ENCODE measurements around the gene CFAP210. TPM values are rescaled to one million over a fixed set of nuclear protein-coding genes. Genes with fewer than 3 reads are reported as not detected.

Gene CFAP210
- total RNA-seq, 1 donor from 2014 or later, result 0.49 TPM

- Histone ChIP-seq H3K9me3 (no peaks in the 10 kb centered on the region), H3K36me3 (no peaks in the 10 kb centered on the region), H3K4me1 (no peaks in the 10 kb centered on the region), H3K27ac (no peak overlapping the region), H3K4me3 (no peak overlapping the region), H3K27me3 (no peaks in the 10 kb centered on the region)
- no peak for TF ChIP-seq POLR2A (IDR thresholded peaks at IDR 0.05)
- TF ChIP-seq, protein P1, sequence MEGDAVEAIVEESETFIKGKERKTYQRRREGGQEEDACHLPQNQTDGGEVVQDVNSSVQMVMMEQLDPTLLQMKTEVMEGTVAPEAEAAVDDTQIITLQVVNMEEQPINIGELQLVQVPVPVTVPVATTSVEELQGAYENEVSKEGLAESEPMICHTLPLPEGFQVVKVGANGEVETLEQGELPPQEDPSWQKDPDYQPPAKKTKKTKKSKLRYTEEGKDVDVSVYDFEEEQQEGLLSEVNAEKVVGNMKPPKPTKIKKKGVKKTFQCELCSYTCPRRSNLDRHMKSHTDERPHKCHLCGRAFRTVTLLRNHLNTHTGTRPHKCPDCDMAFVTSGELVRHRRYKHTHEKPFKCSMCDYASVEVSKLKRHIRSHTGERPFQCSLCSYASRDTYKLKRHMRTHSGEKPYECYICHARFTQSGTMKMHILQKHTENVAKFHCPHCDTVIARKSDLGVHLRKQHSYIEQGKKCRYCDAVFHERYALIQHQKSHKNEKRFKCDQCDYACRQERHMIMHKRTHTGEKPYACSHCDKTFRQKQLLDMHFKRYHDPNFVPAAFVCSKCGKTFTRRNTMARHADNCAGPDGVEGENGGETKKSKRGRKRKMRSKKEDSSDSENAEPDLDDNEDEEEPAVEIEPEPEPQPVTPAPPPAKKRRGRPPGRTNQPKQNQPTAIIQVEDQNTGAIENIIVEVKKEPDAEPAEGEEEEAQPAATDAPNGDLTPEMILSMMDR (IDR thresholded peaks at IDR 0.05), result no peak
- TF ChIP-seq POLR2AphosphoS5 (IDR thresholded peaks at IDR 0.05; ENCODE audit: insufficient read depth in 1 of 2, low read depth in 1 of 2), result no peak
- intact Hi-C loops (cut with DNase I), result no loop called here
- no peak for DNase-seq (ENCODE audit: extremely low spot score in 2 of 2)
Measured at GRCh38 chr2:169661265-169661664, 32.9 kb downstream of the CFAP210 start.

DNA sequence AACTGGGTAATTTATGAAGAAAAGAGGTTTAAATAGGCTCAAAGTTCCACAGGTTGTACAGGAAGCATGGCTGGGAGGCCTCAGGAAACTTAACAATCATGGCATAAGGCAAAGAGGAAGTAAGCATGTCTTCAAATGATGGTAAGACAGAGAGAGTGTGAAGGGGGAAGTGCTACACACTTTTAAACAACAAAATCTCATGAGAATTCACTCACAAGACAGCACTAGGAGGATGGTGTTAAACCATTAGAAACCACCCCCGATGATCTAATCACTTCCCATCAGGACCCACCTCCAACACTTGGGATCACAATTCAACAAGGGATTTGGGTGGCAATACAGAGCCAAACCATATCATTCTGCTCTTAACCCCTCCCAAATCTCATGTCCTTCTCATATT is 34.9 kb downstream of the CFAP210 start:
- no peaks in the 10 kb centered on the region for H3K9me3 ChIP-seq
- no peaks in the 10 kb centered on the region for H3K36me3 ChIP-seq
- no peak overlapping the region for H3K27ac ChIP-seq
- H3K27me3 ChIP-seq, result no peaks in the 10 kb centered on the region
- intact Hi-C loops (cut with DNase I), result no loop called here
- TF ChIP-seq POLR2AphosphoS5 (IDR thresholded peaks at IDR 0.05; ENCODE audit: insufficient read depth in 1 of 2, low read depth in 1 of 2) (no peak), POLR2A (IDR thresholded peaks at IDR 0.05) (no peak)
- TF ChIP-seq, protein P1 (IDR thresholded peaks at IDR 0.05), result no peak
- H3K4me1 ChIP-seq, result no peaks in the 10 kb centered on the region
- DNase-seq (ENCODE audit: extremely low spot score in 2 of 2), result no peak
- no peak overlapping the region for H3K4me3 ChIP-seq

DNA sequence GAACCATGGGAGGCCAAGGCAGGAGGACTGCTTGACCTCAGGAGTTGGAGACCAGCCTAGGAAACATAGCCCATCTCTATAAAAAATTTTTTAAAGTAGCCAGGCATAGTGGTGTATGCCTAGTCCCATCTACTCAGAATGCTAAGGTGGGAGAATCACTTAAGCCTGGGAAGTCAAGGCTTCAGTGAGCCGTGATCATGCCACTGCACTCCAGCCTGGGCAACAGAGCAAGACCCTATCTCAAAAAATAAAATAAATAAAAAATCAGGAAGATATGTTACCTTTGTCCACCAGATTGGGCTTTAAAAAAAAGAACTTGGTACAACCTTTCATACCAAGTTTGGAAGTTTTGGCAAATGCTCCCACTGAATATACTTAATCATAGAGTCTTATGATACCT is 35.3 kb downstream of the CFAP210 start:
- Histone ChIP-seq H3K4me1 (no peaks in the 10 kb centered on the region), H3K27ac (no peak overlapping the region), H3K9me3 (no peaks in the 10 kb centered on the region), H3K36me3 (no peaks in the 10 kb centered on the region), H3K4me3 (no peak overlapping the region), H3K27me3 (no peaks in the 10 kb centered on the region)
- no peak for DNase-seq (ENCODE audit: extremely low spot score in 2 of 2)
- intact Hi-C loops (cut with DNase I), result no loop called here
- TF ChIP-seq POLR2A (IDR thresholded peaks at IDR 0.05) (no peak), POLR2AphosphoS5 (IDR thresholded peaks at IDR 0.05; ENCODE audit: insufficient read depth in 1 of 2, low read depth in 1 of 2) (no peak)
- TF ChIP-seq, protein P1 (IDR thresholded peaks at IDR 0.05), result no peak

DNA sequence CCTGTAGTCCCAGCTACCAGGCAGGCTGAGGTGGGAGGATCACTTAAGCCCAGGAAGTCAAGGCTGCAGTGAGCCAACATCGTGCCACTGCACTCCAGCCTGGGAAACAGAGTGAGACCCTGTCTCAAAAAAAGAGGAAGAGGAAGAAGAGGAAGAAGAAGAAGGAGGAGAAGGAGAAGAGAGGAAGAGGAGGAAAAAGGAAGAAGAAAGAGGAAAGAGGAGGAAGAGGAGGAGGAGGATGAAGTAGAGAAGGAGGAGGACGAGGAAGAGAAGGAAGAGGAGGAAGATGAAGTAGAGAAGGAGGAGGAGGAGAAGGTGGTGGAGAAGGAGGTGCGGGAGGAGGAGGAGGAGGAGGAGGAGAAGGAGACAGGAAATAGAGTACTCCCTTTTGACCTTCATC is 38.0 kb downstream of the CFAP210 start:
- Histone ChIP-seq H3K27me3 (no peaks in the 10 kb centered on the region), H3K4me3 (no peak overlapping the region), H3K9me3 (no peaks in the 10 kb centered on the region), H3K4me1 (no peaks in the 10 kb centered on the region), H3K36me3 (no peaks in the 10 kb centered on the region), H3K27ac (no peak overlapping the region)
- intact Hi-C loops (cut with DNase I), result no loop called here
- TF ChIP-seq POLR2A (IDR thresholded peaks at IDR 0.05) (no peak), POLR2AphosphoS5 (IDR thresholded peaks at IDR 0.05; ENCODE audit: insufficient read depth in 1 of 2, low read depth in 1 of 2) (no peak)
- TF ChIP-seq, protein P1 (IDR thresholded peaks at IDR 0.05), result no peak
- DNase-seq (ENCODE audit: extremely low spot score in 2 of 2), result no peak

DNA sequence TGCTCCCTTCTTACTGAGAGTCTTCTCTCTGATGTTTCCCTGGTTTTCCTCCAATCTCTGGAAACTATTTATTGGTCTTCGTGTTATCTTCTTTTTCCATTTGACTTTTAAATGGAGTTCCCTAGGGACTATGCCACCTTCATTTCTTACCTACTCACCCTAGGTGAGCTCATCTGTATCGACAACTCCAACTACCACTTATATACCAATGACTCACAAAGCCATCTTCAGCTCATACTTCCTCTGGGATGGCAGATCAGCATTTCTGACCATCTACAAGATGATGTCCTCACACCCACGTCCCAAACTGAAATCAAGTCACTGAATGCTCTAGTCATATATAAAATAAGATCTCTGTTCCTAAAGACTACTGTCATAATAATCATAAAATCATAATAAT is 40.6 kb downstream of the CFAP210 start:
- TF ChIP-seq, protein P1 (IDR thresholded peaks at IDR 0.05), result no peak
- TF ChIP-seq POLR2A (IDR thresholded peaks at IDR 0.05) (no peak), POLR2AphosphoS5 (IDR thresholded peaks at IDR 0.05; ENCODE audit: insufficient read depth in 1 of 2, low read depth in 1 of 2) (no peak)
- H3K9me3 ChIP-seq, result no peaks in the 10 kb centered on the region
- intact Hi-C loops (cut with DNase I), result no loop called here
- H3K4me3 ChIP-seq, result no peak overlapping the region
- H3K4me1 ChIP-seq, result no peaks in the 10 kb centered on the region
- H3K36me3 ChIP-seq, result no peaks in the 10 kb centered on the region
- H3K27ac ChIP-seq, result no peak overlapping the region
- H3K27me3 ChIP-seq, result no peaks in the 10 kb centered on the region
- no peak for DNase-seq (ENCODE audit: extremely low spot score in 2 of 2)
